GM12865 (cell line): ENCODE measurements around the gene BORCS5.

Experiments
- DNase-seq: peaks from one replicate; pipeline ENCODE4 v3.0.0; 2010; ENCODE audit warnings: low read depth
- H3K4me3 ChIP-seq: 2 replicates; pipeline ENCODE4 v1.5.1; 2011; ENCODE audit warnings: mild to moderate bottlenecking, low read depth, low read length, control low read depth
- TF ChIP-seq, protein P1 (sequence below): IDR thresholded peaks from 2 replicates; pipeline ENCODE4 v1.5.1; 2011; ENCODE audit warnings: low read length, control low read depth, low read depth, inconsistent platforms; ENCODE audit not compliant: insufficient read depth; ENCODE audit errors: missing control alignments

Gene BORCS5

GRCh38 chr12:12488823-12489550 is 132.1 kb downstream of the BORCS5 start:
- TF ChIP-seq, protein P1, sequence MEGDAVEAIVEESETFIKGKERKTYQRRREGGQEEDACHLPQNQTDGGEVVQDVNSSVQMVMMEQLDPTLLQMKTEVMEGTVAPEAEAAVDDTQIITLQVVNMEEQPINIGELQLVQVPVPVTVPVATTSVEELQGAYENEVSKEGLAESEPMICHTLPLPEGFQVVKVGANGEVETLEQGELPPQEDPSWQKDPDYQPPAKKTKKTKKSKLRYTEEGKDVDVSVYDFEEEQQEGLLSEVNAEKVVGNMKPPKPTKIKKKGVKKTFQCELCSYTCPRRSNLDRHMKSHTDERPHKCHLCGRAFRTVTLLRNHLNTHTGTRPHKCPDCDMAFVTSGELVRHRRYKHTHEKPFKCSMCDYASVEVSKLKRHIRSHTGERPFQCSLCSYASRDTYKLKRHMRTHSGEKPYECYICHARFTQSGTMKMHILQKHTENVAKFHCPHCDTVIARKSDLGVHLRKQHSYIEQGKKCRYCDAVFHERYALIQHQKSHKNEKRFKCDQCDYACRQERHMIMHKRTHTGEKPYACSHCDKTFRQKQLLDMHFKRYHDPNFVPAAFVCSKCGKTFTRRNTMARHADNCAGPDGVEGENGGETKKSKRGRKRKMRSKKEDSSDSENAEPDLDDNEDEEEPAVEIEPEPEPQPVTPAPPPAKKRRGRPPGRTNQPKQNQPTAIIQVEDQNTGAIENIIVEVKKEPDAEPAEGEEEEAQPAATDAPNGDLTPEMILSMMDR = no peak
- no peak overlapping the region for H3K4me3 ChIP-seq
- DNase-seq = no peak

- no peak for DNase-seq
- no peak overlapping the region for H3K4me3 ChIP-seq
- TF ChIP-seq, protein P1 = no peak
These were observed 134.7 kb downstream of the BORCS5 start for GRCh38 chr12:12491606-12492005.

- TF ChIP-seq, protein P1 = no peak
- no peak for DNase-seq
- H3K4me3 ChIP-seq = no peak overlapping the region
These were observed 135.7 kb downstream of the BORCS5 start for GRCh38 chr12:12492547-12492946.

DNA sequence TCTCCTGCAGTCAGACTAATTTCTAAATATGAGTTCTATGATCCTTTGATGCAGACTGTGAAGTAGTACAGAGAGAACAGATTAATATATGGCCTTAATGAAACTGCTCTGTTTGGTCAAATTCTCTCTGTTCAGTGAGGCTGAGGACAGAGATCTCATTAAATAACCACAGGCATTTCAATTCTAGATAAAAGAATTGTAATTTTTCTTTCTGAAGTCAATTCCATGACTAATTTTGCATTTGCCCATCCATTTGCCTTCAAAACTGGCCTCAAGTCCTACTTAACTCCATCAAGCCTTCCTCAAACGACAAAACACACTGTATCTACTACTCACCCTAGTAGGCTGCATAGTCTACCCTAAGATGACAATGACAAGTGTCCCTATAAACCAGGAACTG is 138.7 kb downstream of the BORCS5 start:
- no peak for DNase-seq
- TF ChIP-seq, protein P1 = no peak
- H3K4me3 ChIP-seq = no peak overlapping the region

DNA sequence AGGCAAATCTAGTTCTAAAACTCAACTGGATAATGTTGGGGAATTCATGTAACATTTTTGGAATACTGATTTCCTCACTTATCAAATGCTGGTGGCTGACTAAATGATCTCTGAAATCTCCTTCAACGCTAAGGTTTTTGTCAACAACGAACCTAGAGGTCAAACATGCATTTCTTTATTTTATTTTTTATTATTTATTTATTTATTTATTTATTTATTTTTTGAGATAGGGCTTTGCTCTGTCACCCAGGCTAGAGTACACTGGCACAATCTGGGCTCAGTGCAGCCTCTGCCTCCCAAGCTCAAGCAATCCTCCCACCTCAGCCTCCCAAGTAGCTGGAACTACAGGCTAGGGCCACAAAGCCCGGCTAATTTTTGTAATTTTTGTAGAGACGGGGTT is 141.3 kb downstream of the BORCS5 start:
- TF ChIP-seq, protein P1 = no peak
- DNase-seq = no peak
- H3K4me3 ChIP-seq = no peak overlapping the region

- no peak for DNase-seq
- no peak overlapping the region for H3K4me3 ChIP-seq
- TF ChIP-seq, protein P1 = no peak
These were observed 143.2 kb downstream of the BORCS5 start for GRCh38 chr12:12499909-12500604.
